Progenitor cell of endocrine pancreas (in vitro differentiated cells): ENCODE data around the gene GZMH. TPM values are rescaled to one million over a fixed set of nuclear protein-coding genes. Genes with fewer than 3 reads are reported as not detected.
"Not testable (repeated sequence)": the region's sequence is repeated elsewhere in the genome, so short reads cannot be mapped to it uniquely, and the experiment has no call there.

Experiments used
- DNase-seq: peaks from one replicate; pipeline ENCODE4 v3.0.0; 2021; ENCODE audit warnings: low spot score; ENCODE audit not compliant: unreplicated experiment
- H3K27ac Mint-ChIP-seq: 2 replicates; pipeline ENCODE4 v1.8.0; 2021; ENCODE audit warnings: mild to moderate bottlenecking, moderate library complexity, mixed read lengths
- H3K27me3 Mint-ChIP-seq: 2 replicates; pipeline ENCODE4 v1.8.0; 2021; ENCODE audit warnings: mixed read lengths
- H3K36me3 Mint-ChIP-seq: 2 replicates; pipeline ENCODE4 v1.8.0; 2022; ENCODE audit warnings: mixed read lengths; ENCODE audit not compliant: insufficient read depth
- H3K4me1 Mint-ChIP-seq: 2 replicates; pipeline ENCODE4 v1.8.0; 2021; ENCODE audit warnings: low read depth, mixed read lengths
- H3K4me3 Mint-ChIP-seq: 2 replicates; pipeline ENCODE4 v1.8.0; 2021; ENCODE audit warnings: low read depth, mild to moderate bottlenecking, moderate library complexity, mixed read lengths
- H3K9me3 Mint-ChIP-seq: 2 replicates; pipeline ENCODE4 v1.8.0; 2021; ENCODE audit warnings: low read depth, mixed read lengths
- CTCF ChIP-seq: fragments of 200-600 bp; sonication (generic); IDR thresholded peaks from one replicate; pipeline ENCODE4 v1.5.0; 2021; ENCODE audit warnings: antibody characterized with exemption, mild to moderate bottlenecking; ENCODE audit not compliant: unreplicated experiment
- long read RNA-seq: library from polyadenylated mRNA; unstranded; transcript quantifications from one replicate; pipeline ENCODE4 v2.0.0, GENCODE V29; 2020
- total RNA-seq: library from RNA; stranded (reverse); gene quantifications from 2 replicates; pipeline ENCODE4 v1.2.1, GENCODE V29; 2021

The GZMH gene
- not detected in 2 replicates for total RNA-seq
- long read RNA-seq: 0 reads

- no peaks in the 10 kb centered on the region for H3K27me3 Mint-ChIP-seq
- no peak for TF ChIP-seq CTCF
- H3K4me1 Mint-ChIP-seq: peaks cover 2% of the 10 kb centered on the region
- no peaks in the 10 kb centered on the region for H3K36me3 Mint-ChIP-seq
- no peak for DNase-seq
- no peak within 1 kb of the TSS for H3K27ac Mint-ChIP-seq
- H3K9me3 Mint-ChIP-seq: peaks cover 6% of the 10 kb centered on the region
- no peak within 1 kb of the TSS for H3K4me3 Mint-ChIP-seq
Measured at GRCh38 chr14:24609655-24610344, at the start of gene GZMH. Gene GZMH, minus strand, starts transcription at chr14:24609685. Its CDS starts 72 bp downstream, at chr14:24609613.

DNA sequence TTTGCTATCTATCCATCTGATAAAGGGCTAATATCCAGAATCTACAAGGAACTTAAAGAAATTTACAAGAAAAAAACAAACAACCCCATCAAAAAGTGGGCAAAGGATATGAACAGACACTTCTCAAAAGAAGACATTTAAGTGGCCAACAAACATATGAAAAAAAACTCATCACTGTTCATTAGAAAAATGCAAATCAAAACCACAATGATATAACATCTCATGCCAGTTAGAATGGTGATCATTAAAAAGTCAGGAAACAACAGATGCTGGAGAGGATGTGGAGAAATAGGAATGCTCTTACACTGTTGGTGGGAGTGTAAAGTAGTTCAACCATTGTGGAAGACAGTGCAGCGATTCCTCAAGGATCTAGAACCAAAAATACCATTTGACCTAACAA, 38.9 kb upstream of the GZMH start:
- not testable (repeated sequence) for H3K4me1 Mint-ChIP-seq, H3K4me3 Mint-ChIP-seq, H3K36me3 Mint-ChIP-seq, H3K27ac Mint-ChIP-seq, DNase-seq, H3K27me3 Mint-ChIP-seq
- H3K9me3 Mint-ChIP-seq: peaks cover 46% of the 10 kb centered on the region

DNA sequence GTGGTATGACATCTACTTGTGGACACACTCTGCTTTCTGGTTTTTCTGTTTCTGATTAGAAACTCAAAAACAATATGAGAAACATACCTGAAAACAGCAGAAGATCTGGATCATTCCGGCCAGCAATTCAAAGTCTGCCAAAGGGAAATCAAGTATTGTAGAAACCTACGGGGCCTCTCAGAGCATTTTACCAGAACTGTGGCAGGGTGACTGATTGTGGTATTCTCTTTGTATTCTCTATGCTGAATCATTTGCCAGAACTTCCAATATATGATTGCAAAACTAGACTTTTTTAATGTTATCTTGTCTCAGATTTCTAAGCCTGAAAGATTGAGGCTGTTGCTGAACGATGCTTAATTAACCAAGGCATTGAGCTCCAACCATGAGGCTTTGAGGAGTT, 30.4 kb upstream of the GZMH start:
- Mint-ChIP-seq H3K9me3 (peaks cover 11% of the 10 kb centered on the region), H3K4me3 (no peak overlapping the region), H3K36me3 (no peaks in the 10 kb centered on the region), H3K27ac (no peak overlapping the region), H3K27me3 (no peaks in the 10 kb centered on the region), H3K4me1 (no peaks in the 10 kb centered on the region)
- no peak for DNase-seq
- no peak for TF ChIP-seq CTCF

GRCh38 chr14:24639270-24639669, 29.8 kb upstream of the GZMH start:
- no peak for TF ChIP-seq CTCF
- H3K36me3 Mint-ChIP-seq: no peaks in the 10 kb centered on the region
- no peak overlapping the region for H3K27ac Mint-ChIP-seq
- no peak for DNase-seq
- H3K4me3 Mint-ChIP-seq: no peak overlapping the region
- H3K9me3 Mint-ChIP-seq: peaks cover 11% of the 10 kb centered on the region
- no peaks in the 10 kb centered on the region for H3K27me3 Mint-ChIP-seq
- no peaks in the 10 kb centered on the region for H3K4me1 Mint-ChIP-seq

- no peaks in the 10 kb centered on the region for H3K4me1 Mint-ChIP-seq
- no peak within 1 kb of the TSS for H3K27ac Mint-ChIP-seq
- no peak for DNase-seq
- H3K36me3 Mint-ChIP-seq: no peaks in the 10 kb centered on the region
- no peak within 1 kb of the TSS for H3K4me3 Mint-ChIP-seq
- H3K9me3 Mint-ChIP-seq: peaks cover 17% of the 10 kb centered on the region
- no peaks in the 10 kb centered on the region for H3K27me3 Mint-ChIP-seq
- no peak for TF ChIP-seq CTCF
Measured at GRCh38 chr14:24634158-24634557, 24.7 kb upstream of the GZMH start, which contains the start of gene GZMB. Gene GZMB, minus strand, starts transcription at chr14:24634190. Its CDS starts 30 bp downstream, at chr14:24634160.

GRCh38 chr14:24633353-24633752, 23.9 kb upstream of the GZMH start:
- DNase-seq: no peak
- Mint-ChIP-seq H3K36me3 (no peaks in the 10 kb centered on the region), H3K4me3 (no peak overlapping the region), H3K9me3 (peaks cover 17% of the 10 kb centered on the region), H3K4me1 (no peaks in the 10 kb centered on the region), H3K27ac (no peak overlapping the region), H3K27me3 (no peaks in the 10 kb centered on the region)
- no peak for TF ChIP-seq CTCF
